ENCODE data around the gene PAPSS1.
"Not testable (repeated sequence)": the region's sequence is repeated elsewhere in the genome, so short reads cannot be mapped to it uniquely, and the experiment has no call there.

Gene PAPSS1

DNA sequence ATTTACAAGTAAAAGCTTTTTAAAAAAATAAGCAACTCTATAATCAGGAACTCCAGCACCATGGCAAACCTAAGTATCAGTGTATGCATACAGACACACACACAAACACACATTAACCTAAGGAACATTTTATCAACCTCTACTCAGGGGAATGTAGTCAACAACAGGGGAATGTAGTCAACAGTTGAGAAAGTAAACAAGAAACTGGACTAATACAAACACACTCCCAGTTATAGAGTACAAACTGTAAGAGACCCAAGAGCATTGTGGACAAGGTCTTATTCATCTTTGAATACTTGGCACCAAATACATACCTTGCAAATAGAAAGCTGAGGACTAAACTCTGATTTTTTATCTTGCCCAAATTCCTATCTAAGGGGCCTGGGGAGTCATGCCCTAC, 36.2 kb downstream of the PAPSS1 start:
- Mint-ChIP-seq H3K4me3 (no peak overlapping the region), H3K36me3 (peaks cover 41% of the 10 kb centered on the region), H3K27ac (no peak overlapping the region), H3K27me3 (no peaks in the 10 kb centered on the region), H3K4me1 (ENCODE audit: low read depth) (no peaks in the 10 kb centered on the region), H3K9me3 (ENCODE audit: low read depth) (peaks cover 10% of the 10 kb centered on the region)

DNA sequence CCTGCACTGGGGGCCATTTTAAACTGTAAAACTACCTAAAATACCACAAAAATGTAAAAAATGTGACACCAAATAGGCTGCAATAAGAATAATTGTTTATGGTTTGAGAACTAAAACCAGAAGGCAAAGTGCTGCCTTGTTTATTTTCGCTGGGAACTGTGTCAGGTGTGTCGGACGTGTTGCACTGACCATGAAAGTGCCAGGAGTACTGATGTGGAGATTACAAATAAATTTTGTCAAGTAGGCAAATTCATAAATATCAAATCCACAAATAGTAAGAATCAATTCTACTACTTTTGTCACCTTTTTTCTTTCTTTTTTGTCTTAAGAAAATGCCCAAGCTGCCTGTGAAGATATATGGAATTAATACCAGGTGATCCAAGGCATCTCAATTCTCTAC, 37.7 kb downstream of the PAPSS1 start:
- peaks cover 10% of the 10 kb centered on the region for H3K9me3 Mint-ChIP-seq (ENCODE audit: low read depth)
- H3K36me3 Mint-ChIP-seq: peaks cover 48% of the 10 kb centered on the region
- H3K27ac Mint-ChIP-seq: no peak overlapping the region
- H3K4me1 Mint-ChIP-seq (ENCODE audit: low read depth): no peaks in the 10 kb centered on the region
- no peaks in the 10 kb centered on the region for H3K27me3 Mint-ChIP-seq
- no peak overlapping the region for H3K4me3 Mint-ChIP-seq

GRCh38 chr4:107669068-107669467, 51.0 kb downstream of the PAPSS1 start:
- no peaks in the 10 kb centered on the region for H3K27me3 Mint-ChIP-seq
- H3K36me3 Mint-ChIP-seq: peaks cover 18% of the 10 kb centered on the region
- H3K4me1 Mint-ChIP-seq (ENCODE audit: low read depth): no peaks in the 10 kb centered on the region
- H3K4me3 Mint-ChIP-seq: no peak overlapping the region
- no peaks in the 10 kb centered on the region for H3K9me3 Mint-ChIP-seq (ENCODE audit: low read depth)
- no peak overlapping the region for H3K27ac Mint-ChIP-seq

GRCh38 chr4:107666134-107666533, 53.9 kb downstream of the PAPSS1 start:
- Mint-ChIP-seq H3K27me3 (no peaks in the 10 kb centered on the region), H3K4me3 (no peak overlapping the region), H3K4me1 (ENCODE audit: low read depth) (no peaks in the 10 kb centered on the region), H3K9me3 (ENCODE audit: low read depth) (no peaks in the 10 kb centered on the region), H3K27ac (no peak overlapping the region), H3K36me3 (peaks cover 8% of the 10 kb centered on the region)

DNA sequence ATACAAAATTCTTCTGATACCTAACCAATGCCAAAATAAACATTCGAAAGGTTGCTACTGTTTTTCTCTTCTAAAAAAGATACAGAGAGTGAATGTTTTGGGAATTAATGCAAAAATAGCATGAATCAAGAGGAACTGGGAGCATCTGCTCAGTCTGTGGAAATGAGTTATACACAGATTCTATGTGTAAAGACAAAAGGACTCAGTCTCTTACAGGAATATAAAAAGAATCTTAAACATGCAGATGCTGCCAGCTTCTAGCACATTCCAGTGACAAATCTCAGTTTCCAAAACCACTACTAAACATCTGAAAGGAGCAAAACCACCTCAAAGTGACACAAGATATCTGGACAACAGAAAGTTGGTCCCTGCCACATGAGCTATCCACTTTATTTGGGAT, 55.0 kb downstream of the PAPSS1 start:
- Mint-ChIP-seq H3K27ac (no peak overlapping the region), H3K27me3 (no peaks in the 10 kb centered on the region), H3K9me3 (ENCODE audit: low read depth) (no peaks in the 10 kb centered on the region), H3K36me3 (peaks cover 6% of the 10 kb centered on the region), H3K4me3 (no peak overlapping the region), H3K4me1 (ENCODE audit: low read depth) (no peaks in the 10 kb centered on the region)

DNA sequence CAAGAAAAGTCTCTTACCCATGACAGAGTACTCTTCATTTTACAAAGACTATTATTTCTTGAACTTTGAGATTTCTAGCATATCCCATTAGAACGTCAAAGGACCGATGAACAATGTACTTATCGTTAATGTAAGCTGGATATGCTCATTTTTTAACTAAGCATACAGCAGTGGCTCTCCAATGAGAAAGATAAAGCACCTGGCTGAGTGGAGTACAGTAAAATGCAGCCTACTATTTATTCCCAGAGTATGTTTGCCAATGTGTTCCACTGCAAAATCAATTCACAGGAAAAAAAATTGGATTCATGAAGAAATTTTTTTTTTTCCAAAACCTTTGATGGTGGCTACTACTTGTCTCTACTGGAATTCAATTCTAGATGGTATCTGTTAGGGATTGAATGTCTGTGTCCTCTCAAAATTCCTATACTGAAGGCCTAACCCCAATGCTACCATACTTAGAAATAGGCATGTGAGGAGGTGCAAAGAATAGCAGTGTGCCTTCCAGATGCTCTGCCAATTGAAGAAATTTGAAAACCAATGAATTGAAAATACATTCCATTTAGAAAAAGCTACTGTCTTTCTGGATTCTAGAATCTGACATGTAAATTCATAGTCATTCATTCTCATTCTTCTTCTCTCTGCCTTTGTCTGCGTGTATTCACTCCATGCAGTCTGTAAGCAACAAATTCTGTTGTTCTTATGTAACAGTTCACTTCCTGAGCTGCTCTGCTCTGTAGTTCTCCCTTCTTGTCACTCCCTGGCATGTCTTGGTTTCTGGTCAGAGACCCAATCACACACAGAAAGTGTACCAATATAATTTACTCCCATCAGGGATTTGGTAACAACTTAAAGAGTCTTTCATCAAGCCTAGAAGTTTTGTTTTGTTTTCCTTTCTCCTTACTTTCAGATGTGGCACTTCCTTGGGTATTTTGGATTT, 61.4 kb downstream of the PAPSS1 start:
- Mint-ChIP-seq H3K9me3 (ENCODE audit: low read depth) (no peaks in the 10 kb centered on the region), H3K4me3 (no peak overlapping the region), H3K36me3 (peaks cover 26% of the 10 kb centered on the region), H3K27me3 (no peaks in the 10 kb centered on the region), H3K4me1 (ENCODE audit: low read depth) (no peaks in the 10 kb centered on the region), H3K27ac (no peak overlapping the region)

DNA sequence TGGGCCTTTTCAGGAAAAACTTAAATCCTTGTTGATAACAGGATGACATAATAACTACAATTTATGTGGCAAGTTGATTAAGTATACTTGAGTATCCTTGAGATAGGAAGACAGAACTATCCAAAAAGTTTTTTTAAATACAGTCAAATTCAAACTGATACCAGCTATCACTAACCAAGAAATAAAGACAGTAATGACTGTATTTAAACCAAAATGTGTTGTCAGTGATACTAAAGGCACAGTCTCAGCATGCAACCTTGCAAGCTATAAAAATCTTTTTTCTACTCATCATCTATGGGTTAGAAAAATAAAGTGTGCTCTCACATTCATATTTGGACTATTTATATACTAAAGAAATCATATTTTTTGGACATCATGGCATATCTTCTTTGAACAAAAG, 64.7 kb downstream of the PAPSS1 start:
- H3K36me3 Mint-ChIP-seq: peaks cover 42% of the 10 kb centered on the region
- no peak overlapping the region for H3K27ac Mint-ChIP-seq
- no peaks in the 10 kb centered on the region for H3K27me3 Mint-ChIP-seq
- H3K4me1 Mint-ChIP-seq (ENCODE audit: low read depth): no peaks in the 10 kb centered on the region
- H3K4me3 Mint-ChIP-seq: no peak overlapping the region
- H3K9me3 Mint-ChIP-seq (ENCODE audit: low read depth): no peaks in the 10 kb centered on the region

DNA sequence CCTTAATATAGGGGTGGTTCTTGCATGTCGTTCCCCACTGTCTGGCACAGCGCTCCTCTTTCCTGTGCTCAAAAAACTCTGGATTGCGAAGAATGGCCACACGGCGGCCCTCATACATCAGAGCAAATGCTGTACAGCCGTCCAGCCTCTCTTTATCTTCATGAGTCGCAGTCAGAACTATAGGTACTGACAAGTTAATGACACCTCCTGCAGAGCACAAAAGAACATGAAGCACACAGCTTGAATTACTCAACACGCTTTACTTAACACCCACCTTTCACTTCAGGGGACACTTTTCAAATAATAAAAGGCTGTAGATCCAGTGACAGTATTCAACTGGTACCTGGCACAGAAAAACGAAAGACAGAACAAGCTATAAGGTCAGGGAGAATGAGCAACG, 65.3 kb downstream of the PAPSS1 start:
- Mint-ChIP-seq H3K4me1 (ENCODE audit: low read depth) (no peaks in the 10 kb centered on the region), H3K4me3 (no peak overlapping the region), H3K9me3 (ENCODE audit: low read depth) (no peaks in the 10 kb centered on the region), H3K27ac (no peak overlapping the region), H3K36me3 (peaks cover 42% of the 10 kb centered on the region), H3K27me3 (no peaks in the 10 kb centered on the region)

DNA sequence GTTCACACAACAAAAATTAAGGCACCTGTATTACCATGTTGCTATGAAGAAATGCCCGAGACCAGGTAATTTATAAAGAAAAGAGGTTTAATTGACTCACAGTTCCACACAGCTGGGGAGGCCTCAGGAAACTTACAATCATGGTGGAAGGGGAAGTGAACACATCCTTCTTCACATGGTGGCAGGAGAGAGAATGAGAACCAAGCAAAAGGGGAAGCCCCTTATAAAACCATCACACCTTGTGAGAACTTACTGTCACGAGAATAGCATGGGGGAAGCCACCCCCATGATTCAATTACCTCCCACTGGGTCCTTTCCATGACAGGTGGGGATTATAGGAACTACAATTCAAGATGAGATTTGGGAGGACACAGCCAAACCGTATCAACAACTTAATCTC, 68.6 kb downstream of the PAPSS1 start:
- H3K4me3 Mint-ChIP-seq: not testable (repeated sequence)
- H3K36me3 Mint-ChIP-seq: peaks cover 45% of the 10 kb centered on the region

DNA sequence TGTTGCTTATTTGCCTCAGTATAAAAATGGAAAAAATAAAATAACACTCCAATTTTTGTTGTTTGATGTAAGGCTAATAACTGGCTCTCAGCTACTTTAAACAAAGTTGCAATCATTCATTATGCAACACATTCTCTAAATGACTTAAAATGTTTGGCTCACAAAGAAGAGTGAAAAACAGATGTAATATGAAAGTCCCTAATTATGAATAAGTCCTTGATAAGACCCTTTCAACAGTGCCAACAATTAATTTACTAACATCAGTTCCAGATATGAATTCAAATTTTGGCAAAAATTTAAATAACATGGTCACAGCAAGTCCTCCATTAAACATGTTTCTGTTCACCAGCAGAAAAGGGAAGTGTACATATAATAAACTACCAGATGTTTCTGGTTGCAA, 69.8 kb downstream of the PAPSS1 start:
- no peaks in the 10 kb centered on the region for H3K27me3 Mint-ChIP-seq
- no peak overlapping the region for H3K4me3 Mint-ChIP-seq
- H3K36me3 Mint-ChIP-seq: peaks cover 46% of the 10 kb centered on the region
- no peak overlapping the region for H3K27ac Mint-ChIP-seq
- no peaks in the 10 kb centered on the region for H3K9me3 Mint-ChIP-seq (ENCODE audit: low read depth)
- H3K4me1 Mint-ChIP-seq (ENCODE audit: low read depth): no peaks in the 10 kb centered on the region

More for the DNA sequence above, 68.6 kb downstream of the PAPSS1 start:
- H3K4me1 Mint-ChIP-seq (ENCODE audit: low read depth); H3K27me3 Mint-ChIP-seq; H3K27ac Mint-ChIP-seq; H3K9me3 Mint-ChIP-seq (ENCODE audit: low read depth): not testable (repeated sequence)

DNA sequence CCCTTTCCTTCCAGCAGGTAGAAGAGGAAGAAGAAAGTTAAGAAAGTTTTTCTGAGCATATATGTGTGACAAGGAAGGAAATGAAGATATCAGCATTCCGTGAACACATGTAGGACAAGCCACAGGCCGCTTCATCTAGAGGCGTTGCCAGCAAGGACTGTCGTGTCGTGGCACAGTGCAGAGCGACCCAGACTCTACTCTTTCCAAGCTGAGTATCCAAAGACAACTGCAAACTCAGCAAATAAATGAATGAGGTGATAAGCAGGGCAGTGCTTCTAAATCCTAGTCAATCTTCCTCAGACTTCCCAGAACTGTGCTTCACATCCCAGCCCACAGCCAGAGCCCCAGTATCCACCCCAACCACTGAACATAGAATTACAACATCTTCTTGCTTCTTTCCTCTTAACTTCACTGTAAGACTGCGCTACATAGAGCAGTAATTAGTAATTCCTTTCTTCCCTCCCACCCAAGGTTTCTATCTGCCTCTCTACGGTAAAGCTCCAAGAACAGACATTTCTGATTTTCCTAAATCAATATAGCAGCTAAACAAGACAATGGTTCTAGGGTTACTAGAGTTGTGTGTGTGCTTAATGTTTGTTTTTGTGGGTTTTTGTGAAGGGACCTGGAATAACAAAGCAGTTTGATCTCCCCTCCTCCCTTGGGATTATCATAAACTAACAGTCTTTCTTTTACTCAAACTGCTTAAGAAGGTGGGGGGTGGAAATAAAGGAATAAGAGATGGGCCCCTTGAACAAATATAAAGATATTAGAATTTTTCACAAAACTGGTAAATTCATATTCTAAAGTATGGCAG, 71.6 kb downstream of the PAPSS1 start:
- H3K4me3 Mint-ChIP-seq: no peak overlapping the region
- H3K4me1 Mint-ChIP-seq (ENCODE audit: low read depth): no peaks in the 10 kb centered on the region
- no peak overlapping the region for H3K27ac Mint-ChIP-seq
- no peaks in the 10 kb centered on the region for H3K9me3 Mint-ChIP-seq (ENCODE audit: low read depth)
- peaks cover 43% of the 10 kb centered on the region for H3K36me3 Mint-ChIP-seq
- no peaks in the 10 kb centered on the region for H3K27me3 Mint-ChIP-seq

DNA sequence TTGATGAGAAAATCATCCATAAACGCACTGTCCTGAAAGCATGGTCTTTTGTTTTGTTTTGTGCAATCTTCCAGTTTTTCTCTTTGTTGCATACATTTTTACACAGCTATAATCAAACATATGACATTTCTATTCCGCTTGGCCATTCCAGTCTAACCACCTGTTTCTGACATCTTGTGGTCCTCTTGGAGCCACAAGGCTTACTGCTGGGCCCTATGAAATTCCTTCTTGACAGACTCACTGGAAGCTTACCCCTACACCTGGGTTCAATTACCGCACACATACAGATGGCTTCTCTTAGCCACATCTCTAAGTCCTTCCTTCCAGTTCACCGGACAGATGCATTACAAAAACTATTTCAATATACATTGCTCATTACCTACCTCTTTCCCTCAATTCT, 72.4 kb downstream of the PAPSS1 start:
- Mint-ChIP-seq H3K4me3 (no peak overlapping the region), H3K9me3 (ENCODE audit: low read depth) (no peaks in the 10 kb centered on the region), H3K4me1 (ENCODE audit: low read depth) (no peaks in the 10 kb centered on the region), H3K36me3 (peaks cover 42% of the 10 kb centered on the region), H3K27me3 (no peaks in the 10 kb centered on the region), H3K27ac (no peak overlapping the region)

DNA sequence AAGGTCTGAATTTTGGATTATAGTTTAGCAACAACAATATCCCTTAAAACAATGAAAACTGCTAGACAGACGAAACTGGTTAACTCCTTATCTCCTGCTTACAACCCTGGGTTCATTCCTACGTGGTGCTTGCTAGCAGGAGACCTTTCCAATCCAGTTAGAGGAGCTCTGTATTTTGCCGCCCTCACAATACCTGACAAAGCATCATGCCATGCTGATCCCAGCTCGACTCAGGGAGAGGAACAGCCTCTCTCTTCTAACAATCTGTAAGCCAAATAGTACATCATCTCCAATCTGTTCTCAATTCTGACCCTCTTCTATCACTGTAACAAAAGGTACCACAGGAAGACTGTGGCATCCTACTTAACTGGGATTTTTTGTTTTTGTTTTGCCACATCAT, 74.4 kb downstream of the PAPSS1 start:
- Mint-ChIP-seq H3K36me3 (peaks cover 34% of the 10 kb centered on the region), H3K27me3 (no peaks in the 10 kb centered on the region), H3K4me3 (no peak overlapping the region), H3K9me3 (ENCODE audit: low read depth) (no peaks in the 10 kb centered on the region), H3K4me1 (ENCODE audit: low read depth) (no peaks in the 10 kb centered on the region), H3K27ac (no peak overlapping the region)

DNA sequence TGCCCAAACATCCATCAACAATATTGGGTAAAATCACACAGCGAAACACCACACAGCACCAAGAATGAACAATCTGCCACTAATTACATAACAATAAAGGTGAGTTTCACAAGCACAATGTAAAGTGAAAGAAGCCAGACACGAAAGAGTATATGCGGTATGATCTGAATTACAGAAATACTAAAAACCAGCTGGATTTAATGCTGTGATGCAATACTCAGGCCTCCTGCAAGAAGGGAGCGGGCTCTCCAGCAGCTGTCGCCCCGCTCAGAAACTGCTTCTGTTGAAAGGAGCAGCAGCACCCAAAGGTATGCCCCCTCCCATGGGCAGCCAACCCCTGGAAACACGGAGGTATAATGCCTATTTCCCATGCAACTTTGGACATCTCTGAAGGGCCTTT, 77.0 kb downstream of the PAPSS1 start:
- H3K4me3 Mint-ChIP-seq: no peak overlapping the region
- no peaks in the 10 kb centered on the region for H3K27me3 Mint-ChIP-seq
- no peaks in the 10 kb centered on the region for H3K9me3 Mint-ChIP-seq (ENCODE audit: low read depth)
- no peaks in the 10 kb centered on the region for H3K4me1 Mint-ChIP-seq (ENCODE audit: low read depth)
- peaks cover 29% of the 10 kb centered on the region for H3K36me3 Mint-ChIP-seq
- no peak overlapping the region for H3K27ac Mint-ChIP-seq

DNA sequence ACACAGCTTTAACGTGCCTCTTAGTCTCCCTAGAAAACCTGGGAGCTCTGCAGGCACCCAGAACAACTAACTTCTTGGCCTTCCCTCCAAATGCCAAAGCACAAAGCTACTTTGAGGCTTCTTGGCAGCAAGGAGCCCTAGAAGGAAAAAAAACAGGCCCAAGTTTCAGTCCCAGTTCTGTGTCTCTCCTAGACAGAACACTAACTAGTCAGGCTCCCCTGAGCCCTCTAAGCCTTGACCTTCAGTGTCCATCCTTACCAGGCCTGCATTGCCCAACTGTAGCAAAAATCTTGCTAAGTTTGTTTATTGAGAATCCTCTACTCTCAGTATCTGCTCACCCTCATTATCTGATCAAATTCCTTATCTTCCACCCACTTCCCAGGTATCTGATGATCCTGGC, 79.2 kb downstream of the PAPSS1 start:
- Mint-ChIP-seq H3K4me1 (ENCODE audit: low read depth) (no peaks in the 10 kb centered on the region), H3K36me3 (peaks cover 27% of the 10 kb centered on the region), H3K4me3 (no peak overlapping the region), H3K27me3 (no peaks in the 10 kb centered on the region), H3K9me3 (ENCODE audit: low read depth) (no peaks in the 10 kb centered on the region), H3K27ac (no peak overlapping the region)

Measured in activated naive CD8-positive, alpha-beta T cell (primary cell).